Right lobe of liver (tissue), 4 donors: ENCODE measurements around the gene CAMK2B.

Experiments used
- POLR2A ChIP-seq: fragments of 450-650 bp; IDR thresholded peaks from one replicate; pipeline ENCODE4 v1.6.1; 2017; ENCODE audit warnings: antibody characterized with exemption, mild to moderate bottlenecking
- TF ChIP-seq, protein P1 (sequence below), 4 donors: fragments of 200-600 bp in 3 of 4; fragments of 450-650 bp in 1 of 4; IDR thresholded peaks; one replicate each; pipeline versions ENCODE4 v1.5.1 to v1.8.0; 2016 to 2022; ENCODE audit warnings: antibody characterized with exemption in 4 of 4, mild to moderate bottlenecking in 2 of 4
- donor health status: DM: no; HTN: no; CAD: no.
- donor health status: DM: no; HTN: no; CAD: no.
- donor health status: DM: no; HTN: yes; CAD: no.

DNA sequence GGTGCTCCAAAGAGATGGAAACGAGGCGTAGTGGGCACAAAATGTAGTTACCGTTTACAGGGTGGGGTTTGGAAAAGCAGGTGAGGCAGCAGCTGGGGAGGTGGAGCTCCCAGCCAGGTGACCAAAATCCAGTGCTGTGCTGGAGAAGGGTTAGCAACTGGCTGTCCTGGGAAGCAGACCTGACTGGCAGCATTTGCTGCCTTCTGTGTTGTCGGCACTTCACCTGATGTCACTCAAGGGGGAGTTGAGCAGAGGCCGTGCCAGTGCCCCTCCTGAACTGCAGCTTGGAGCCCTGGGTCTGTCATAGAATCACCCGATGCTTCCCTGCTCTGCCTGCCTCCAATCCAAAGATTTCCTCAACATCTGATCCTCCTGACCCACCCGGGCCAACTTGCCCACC, 148.9 kb downstream of the CAMK2B start:
- TF ChIP-seq, protein P1, sequence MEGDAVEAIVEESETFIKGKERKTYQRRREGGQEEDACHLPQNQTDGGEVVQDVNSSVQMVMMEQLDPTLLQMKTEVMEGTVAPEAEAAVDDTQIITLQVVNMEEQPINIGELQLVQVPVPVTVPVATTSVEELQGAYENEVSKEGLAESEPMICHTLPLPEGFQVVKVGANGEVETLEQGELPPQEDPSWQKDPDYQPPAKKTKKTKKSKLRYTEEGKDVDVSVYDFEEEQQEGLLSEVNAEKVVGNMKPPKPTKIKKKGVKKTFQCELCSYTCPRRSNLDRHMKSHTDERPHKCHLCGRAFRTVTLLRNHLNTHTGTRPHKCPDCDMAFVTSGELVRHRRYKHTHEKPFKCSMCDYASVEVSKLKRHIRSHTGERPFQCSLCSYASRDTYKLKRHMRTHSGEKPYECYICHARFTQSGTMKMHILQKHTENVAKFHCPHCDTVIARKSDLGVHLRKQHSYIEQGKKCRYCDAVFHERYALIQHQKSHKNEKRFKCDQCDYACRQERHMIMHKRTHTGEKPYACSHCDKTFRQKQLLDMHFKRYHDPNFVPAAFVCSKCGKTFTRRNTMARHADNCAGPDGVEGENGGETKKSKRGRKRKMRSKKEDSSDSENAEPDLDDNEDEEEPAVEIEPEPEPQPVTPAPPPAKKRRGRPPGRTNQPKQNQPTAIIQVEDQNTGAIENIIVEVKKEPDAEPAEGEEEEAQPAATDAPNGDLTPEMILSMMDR (IDR thresholded peaks at IDR 0.05): no peak
- TF ChIP-seq POLR2A: no peak
